Ovary (tissue), 9 donors: ENCODE results near the gene GALNT10. TPM values are rescaled to one million over a fixed set of nuclear protein-coding genes. Genes with fewer than 3 reads are reported as not detected.

ENCODE experiments used
- DNase-seq, 5 donors: peaks; one replicate each; pipeline ENCODE4 v3.0.0-alpha.2; 2019 to 2020
- H3K27ac ChIP-seq, 2 donors: fragments of 200-600 bp; one replicate each; pipeline versions ENCODE4 v1.5.1 to v1.8.0; 2019 to 2022
- H3K27me3 ChIP-seq: fragments of 200-600 bp; one replicate; pipeline ENCODE4 v1.8.0; 2022
- H3K36me3 ChIP-seq: fragments of 200-600 bp; sonication (generic); one replicate; pipeline ENCODE4 v1.5.1; 2019
- H3K4me1 ChIP-seq: one replicate; pipeline ENCODE4 v1.8.1; 2013; ENCODE audit warnings: mild to moderate bottlenecking, moderate library complexity; ENCODE audit not compliant: insufficient read depth
- H3K4me3 ChIP-seq: fragments of 200-600 bp; sonication (generic); one replicate; pipeline ENCODE4 v1.5.1; 2017
- H3K9me3 ChIP-seq, 2 donors: fragments of 200-600 bp in 1 of 2; sonication (generic) in 1 of 2; one replicate each; pipeline versions ENCODE4 v1.5.1 to v1.8.1; 2013 to 2019; ENCODE audit warnings: mild to moderate bottlenecking in 1 of 2, moderate library complexity in 1 of 2
- CTCF ChIP-seq, 3 donors: fragments of 450-650 bp in 2 of 3; fragments of 200-600 bp in 1 of 3; IDR thresholded peaks; one replicate each; pipeline versions ENCODE4 v1.5.1 to v1.8.0; 2016 to 2022; ENCODE audit warnings: antibody characterized with exemption in 3 of 3, mild to moderate bottlenecking in 1 of 3
- EP300 ChIP-seq: sonication (generic); formaldehyde crosslinking; IDR thresholded peaks from one replicate; pipeline ENCODE4 v1.6.1; 2017; ENCODE audit warnings: antibody characterized with exemption
- POLR2A ChIP-seq: fragments of 450-650 bp; IDR thresholded peaks from one replicate; pipeline ENCODE4 v1.6.1; 2017; ENCODE audit warnings: antibody characterized with exemption, mild to moderate bottlenecking, moderate library complexity
- WGBS, 3 donors: extraction: QIAGEN DNeasy Blood & Tissue Kit in 1 of 3; methylation state at CpG; one replicate each; pipeline versions ENCODE4 v1.1.5 to v1.1.7; 2013 to 2017; 5-methylcytosine and 5-hydroxymethylcytosine counted together
- intact Hi-C, 4 donors: fragments of 100-400 bp; cut with DNase I; formaldehyde crosslinking; loops; one replicate each; pipeline versions ENCODE4 v1.11.0 to v1.15.1; 2022 to 2023
- polyA plus RNA-seq, 2 donors: library from polyadenylated mRNA; stranded (reverse); fragments of 200-250 nt in 1 of 2; fragments of 350-450 nt in 1 of 2; fragmentation: Illumina TruSeq in 1 of 2; extraction: RNeasy Lipid Tissue Mini Kit (QIAGEN cat#74804) in 1 of 2; gene quantifications; one replicate each; pipeline ENCODE4 v1.2.3, GENCODE V29; 2013 to 2014
- total RNA-seq, 7 donors: library from RNA; depleted of rRNA in 2 of 7; stranded (reverse); fragments of >200 nt in 2 of 7; fragmentation: NEBNext Ultra II Directional in 3 of 7; extraction: Animal tissue kit (Norgen Biotek cat#: 25700) in 3 of 7; gene quantifications; one replicate each; pipeline versions ENCODE4 v1.1.0 to v1.2.4, GENCODE V29; 2016 to 2023
- donor health status: DM: no; HTN: no; CAD: no; lungs with moderate emphysema.
- donor health status: DM: no; HTN: no; CAD: no.
- donor health status: Bipolar disorder and iron deficiency.
- donor health status: DM: yes; HTN: yes; CAD: no.
- donor health status: DM: no; HTN: no; CAD: no.
- donor health status: DM: yes; HTN: yes; CAD: no.

GALNT10 gene
- total and polyA plus RNA-seq, 9 donors = 34.5 to 206 (median 88.7) TPM

GRCh38 chr5:154240595-154240994 lies 50.1 kb downstream of the GALNT10 start:
- Histone ChIP-seq H3K9me3 (no peaks in the 10 kb centered on the region), H3K4me1 (peaks cover 13% of the 10 kb centered on the region), H3K4me3 (no peak overlapping the region), H3K27ac (no peak overlapping the region), H3K36me3 (no peaks in the 10 kb centered on the region), H3K27me3 (no peaks in the 10 kb centered on the region)
- intact Hi-C loops = no loop called here
- no peak for DNase-seq
- 73 to 80% (median 77%) methylated on average over 2 of the region's 2 CpGs for WGBS, 3 donors
- TF ChIP-seq CTCF (IDR thresholded peaks at IDR 0.05) (no peak), POLR2A (no peak), EP300 (no peak)

DNA sequence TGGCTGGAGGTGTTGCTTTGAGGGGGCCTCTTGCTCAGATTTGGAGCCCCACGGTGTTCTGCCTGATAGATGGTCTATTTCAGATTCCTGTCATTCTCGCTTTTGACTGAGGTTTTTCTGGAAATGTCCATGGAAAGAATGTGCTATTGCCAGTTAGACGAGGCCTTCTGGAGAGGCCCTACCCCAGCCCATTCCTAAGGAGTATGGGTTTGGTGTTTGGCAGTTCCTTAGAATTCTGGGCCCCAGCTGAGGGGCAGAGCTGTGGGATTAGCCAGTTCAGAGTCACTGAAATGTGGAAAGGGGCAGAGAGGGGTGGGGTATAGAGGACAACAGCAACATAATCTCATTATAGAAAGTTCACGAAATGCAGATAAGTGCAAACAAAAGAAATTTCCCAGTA lies 50.5 kb downstream of the GALNT10 start:
- Histone ChIP-seq H3K27me3 (no peaks in the 10 kb centered on the region), H3K9me3 (no peaks in the 10 kb centered on the region), H3K27ac (no peak overlapping the region), H3K4me1 (peaks cover 11% of the 10 kb centered on the region), H3K36me3 (no peaks in the 10 kb centered on the region), H3K4me3 (no peak overlapping the region)
- DNase-seq = no peak
- TF ChIP-seq CTCF (IDR thresholded peaks at IDR 0.05) (no peak), POLR2A (no peak), EP300 (no peak)
- 63 to 73% (median 71%) methylated on average over 4 of the region's 4 CpGs for WGBS, 3 donors
- intact Hi-C loops = no loop called here

- Histone ChIP-seq H3K4me1 (peaks cover 11% of the 10 kb centered on the region), H3K27me3 (no peaks in the 10 kb centered on the region), H3K27ac (no peak overlapping the region), H3K9me3 (no peaks in the 10 kb centered on the region), H3K4me3 (no peak overlapping the region), H3K36me3 (no peaks in the 10 kb centered on the region)
- no peak for TF ChIP-seq CTCF (IDR thresholded peaks at IDR 0.05)
- intact Hi-C loops = no loop called here
- 82 to 94% (median 87%) methylated on average over 1 of the region's 1 CpG for WGBS, 3 donors
- DNase-seq = no peak
These were observed 51.9 kb downstream of the GALNT10 start for GRCh38 chr5:154242442-154242841.

GRCh38 chr5:154242964-154243376 lies 52.4 kb downstream of the GALNT10 start:
- Histone ChIP-seq H3K9me3 (no peaks in the 10 kb centered on the region), H3K4me3 (no peak overlapping the region), H3K27ac (no peak overlapping the region), H3K4me1 (peaks cover 8% of the 10 kb centered on the region), H3K27me3 (no peaks in the 10 kb centered on the region), H3K36me3 (no peaks in the 10 kb centered on the region)
- 0 to 6% (median 0%) methylated on average over 1 of the region's 1 CpG for WGBS, 3 donors
- DNase-seq = no peak
- intact Hi-C loops = no loop called here
- TF ChIP-seq POLR2A (no peak), CTCF (IDR thresholded peaks at IDR 0.05) (no peak), EP300 (no peak)

- peaks cover 8% of the 10 kb centered on the region for H3K4me1 ChIP-seq
- intact Hi-C loops = no loop called here
- no peaks in the 10 kb centered on the region for H3K9me3 ChIP-seq
- no peak overlapping the region for H3K27ac ChIP-seq
- H3K27me3 ChIP-seq = no peaks in the 10 kb centered on the region
- WGBS, 3 donors = 92 to 94% (median 93%) methylated on average over 2 of the region's 2 CpGs
- H3K4me3 ChIP-seq = no peak overlapping the region
- TF ChIP-seq EP300 = no peak
- TF ChIP-seq POLR2A = no peak
- no peak for TF ChIP-seq CTCF (IDR thresholded peaks at IDR 0.05)
- H3K36me3 ChIP-seq = no peaks in the 10 kb centered on the region
- DNase-seq = no peak
These were observed 53.2 kb downstream of the GALNT10 start for GRCh38 chr5:154243736-154244135.
